ENCODE measurements around the gene GRB10. TPM values are rescaled to one million over a fixed set of nuclear protein-coding genes. Genes with fewer than 3 reads are reported as not detected.

Gene GRB10
- total RNA-seq, 1 experiment from 2014 or later: 38.3 TPM

DNA sequence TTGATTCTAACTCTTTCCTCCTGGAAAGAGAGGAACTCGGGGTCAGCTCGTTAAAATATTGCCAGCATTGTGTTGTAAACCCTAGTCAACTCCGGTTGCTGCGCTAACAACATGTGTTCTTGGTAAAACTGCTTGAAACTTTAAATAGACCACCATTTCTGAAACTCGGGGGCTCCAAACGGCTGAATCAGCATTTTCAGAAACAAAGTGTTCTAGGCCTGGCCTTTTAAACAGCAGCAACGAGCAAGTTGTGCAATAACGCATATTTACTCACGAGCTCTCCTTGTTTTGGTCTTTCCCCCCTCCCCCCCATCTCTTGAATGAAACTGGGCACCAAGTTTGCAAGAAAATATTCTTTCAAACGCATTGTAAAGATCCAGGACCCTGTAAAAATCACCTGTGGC is 9.2 kb upstream of the GRB10 start:
- no peak for TF ChIP-seq TCF7L2 (IDR thresholded peaks at IDR 0.05; ENCODE audit: low read depth, low read length)
- TF ChIP-seq, protein P1, sequence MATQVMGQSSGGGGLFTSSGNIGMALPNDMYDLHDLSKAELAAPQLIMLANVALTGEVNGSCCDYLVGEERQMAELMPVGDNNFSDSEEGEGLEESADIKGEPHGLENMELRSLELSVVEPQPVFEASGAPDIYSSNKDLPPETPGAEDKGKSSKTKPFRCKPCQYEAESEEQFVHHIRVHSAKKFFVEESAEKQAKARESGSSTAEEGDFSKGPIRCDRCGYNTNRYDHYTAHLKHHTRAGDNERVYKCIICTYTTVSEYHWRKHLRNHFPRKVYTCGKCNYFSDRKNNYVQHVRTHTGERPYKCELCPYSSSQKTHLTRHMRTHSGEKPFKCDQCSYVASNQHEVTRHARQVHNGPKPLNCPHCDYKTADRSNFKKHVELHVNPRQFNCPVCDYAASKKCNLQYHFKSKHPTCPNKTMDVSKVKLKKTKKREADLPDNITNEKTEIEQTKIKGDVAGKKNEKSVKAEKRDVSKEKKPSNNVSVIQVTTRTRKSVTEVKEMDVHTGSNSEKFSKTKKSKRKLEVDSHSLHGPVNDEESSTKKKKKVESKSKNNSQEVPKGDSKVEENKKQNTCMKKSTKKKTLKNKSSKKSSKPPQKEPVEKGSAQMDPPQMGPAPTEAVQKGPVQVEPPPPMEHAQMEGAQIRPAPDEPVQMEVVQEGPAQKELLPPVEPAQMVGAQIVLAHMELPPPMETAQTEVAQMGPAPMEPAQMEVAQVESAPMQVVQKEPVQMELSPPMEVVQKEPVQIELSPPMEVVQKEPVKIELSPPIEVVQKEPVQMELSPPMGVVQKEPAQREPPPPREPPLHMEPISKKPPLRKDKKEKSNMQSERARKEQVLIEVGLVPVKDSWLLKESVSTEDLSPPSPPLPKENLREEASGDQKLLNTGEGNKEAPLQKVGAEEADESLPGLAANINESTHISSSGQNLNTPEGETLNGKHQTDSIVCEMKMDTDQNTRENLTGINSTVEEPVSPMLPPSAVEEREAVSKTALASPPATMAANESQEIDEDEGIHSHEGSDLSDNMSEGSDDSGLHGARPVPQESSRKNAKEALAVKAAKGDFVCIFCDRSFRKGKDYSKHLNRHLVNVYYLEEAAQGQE (IDR thresholded peaks at IDR 0.05; ENCODE audit: insufficient read depth in 1 of 2, low read depth in 2 of 2, low read length in 1 of 2): no peak
- TF ChIP-seq SIN3A (IDR thresholded peaks at IDR 0.05; ENCODE audit: borderline replicate concordance, insufficient read depth, low read depth, low read length): no peak
- no peak for TF ChIP-seq POLR2AphosphoS5 (IDR thresholded peaks at IDR 0.05; ENCODE audit: low read depth, low read length)
- TF ChIP-seq, protein P2, sequence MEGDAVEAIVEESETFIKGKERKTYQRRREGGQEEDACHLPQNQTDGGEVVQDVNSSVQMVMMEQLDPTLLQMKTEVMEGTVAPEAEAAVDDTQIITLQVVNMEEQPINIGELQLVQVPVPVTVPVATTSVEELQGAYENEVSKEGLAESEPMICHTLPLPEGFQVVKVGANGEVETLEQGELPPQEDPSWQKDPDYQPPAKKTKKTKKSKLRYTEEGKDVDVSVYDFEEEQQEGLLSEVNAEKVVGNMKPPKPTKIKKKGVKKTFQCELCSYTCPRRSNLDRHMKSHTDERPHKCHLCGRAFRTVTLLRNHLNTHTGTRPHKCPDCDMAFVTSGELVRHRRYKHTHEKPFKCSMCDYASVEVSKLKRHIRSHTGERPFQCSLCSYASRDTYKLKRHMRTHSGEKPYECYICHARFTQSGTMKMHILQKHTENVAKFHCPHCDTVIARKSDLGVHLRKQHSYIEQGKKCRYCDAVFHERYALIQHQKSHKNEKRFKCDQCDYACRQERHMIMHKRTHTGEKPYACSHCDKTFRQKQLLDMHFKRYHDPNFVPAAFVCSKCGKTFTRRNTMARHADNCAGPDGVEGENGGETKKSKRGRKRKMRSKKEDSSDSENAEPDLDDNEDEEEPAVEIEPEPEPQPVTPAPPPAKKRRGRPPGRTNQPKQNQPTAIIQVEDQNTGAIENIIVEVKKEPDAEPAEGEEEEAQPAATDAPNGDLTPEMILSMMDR (IDR thresholded peaks at IDR 0.05): no peak
- H3K27ac ChIP-seq (ENCODE audit: low read length): peak overlapping the region; percentile 83
- peaks cover 5% of the 10 kb centered on the region; the same call in 1 of the 2 replicates for H3K27me3 ChIP-seq (ENCODE audit: control insufficient read depth, insufficient read depth, low read length)
- H3K4me3 ChIP-seq (ENCODE audit: low read depth in 2 of 2, low read length in 2 of 2): peak overlapping the region; percentile 68 to 91
- no peak for ATAC-seq
- DNase-seq (ENCODE audit: low read depth, low spot score): no peak
- H3K9me3 ChIP-seq (ENCODE audit: control insufficient read depth, insufficient read depth, low read depth, low read length): no peaks in the 10 kb centered on the region; the same call in 1 of the 2 replicates
- H3K4me1 ChIP-seq (ENCODE audit: control insufficient read depth, insufficient read depth, low read length): peaks cover 6% of the 10 kb centered on the region
- intact Hi-C loops (cut with micrococcal nuclease; ENCODE audit: unreplicated experiment) (no loop called here), in situ Hi-C loops (cut with HindIII; ENCODE audit: low pct_unique_long_range_greater_than_20kb, low sequenced_read_pairs) (no loop called here)
- ChIA-PET CTCF (no interaction called here), POLR2A (no interaction called here)
- H3K36me3 ChIP-seq (ENCODE audit: control insufficient read depth, insufficient read depth, low read length): no peaks in the 10 kb centered on the region
- TSS peak; percentile 69 for BruUV-seq (replicated peaks)

DNA sequence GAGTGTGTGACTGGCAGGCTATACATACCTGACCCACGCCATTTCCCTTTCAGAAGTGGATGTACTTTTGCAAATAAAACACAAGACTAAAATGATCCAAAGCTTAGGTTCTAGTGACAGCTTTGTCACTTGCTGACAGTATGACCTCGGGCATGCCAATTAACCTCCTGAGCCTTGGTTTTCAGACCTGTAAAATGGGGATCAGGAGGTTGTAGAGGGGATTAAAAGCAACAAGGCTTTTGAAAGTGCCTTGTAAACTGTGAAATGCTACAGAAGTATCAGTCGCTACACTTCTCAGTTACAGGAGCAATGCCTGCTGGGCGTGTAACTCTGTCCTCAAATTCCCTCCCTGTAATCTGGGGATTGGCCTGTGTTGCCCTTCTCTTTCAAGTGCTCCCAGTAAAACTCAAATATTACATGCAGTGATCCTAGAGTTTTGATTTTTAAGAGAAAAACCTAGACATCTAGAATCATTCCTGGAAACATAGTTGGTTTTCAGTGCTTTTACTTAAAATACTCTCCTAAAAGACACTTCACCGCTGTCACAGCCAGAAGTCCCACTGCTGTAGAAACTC is 8.8 kb upstream of the GRB10 start:
- intact Hi-C loops (cut with micrococcal nuclease; ENCODE audit: unreplicated experiment) (no loop called here), in situ Hi-C loops (cut with HindIII; ENCODE audit: low pct_unique_long_range_greater_than_20kb, low sequenced_read_pairs) (no loop called here)
- peak overlapping the region; percentile 83; the same call in 1 of the 2 replicates for H3K27ac ChIP-seq (ENCODE audit: low read length)
- TF ChIP-seq TCF7L2 (IDR thresholded peaks at IDR 0.05; ENCODE audit: low read depth, low read length) (no peak), POLR2AphosphoS5 (IDR thresholded peaks at IDR 0.05; ENCODE audit: low read depth, low read length) (no peak), SIN3A (IDR thresholded peaks at IDR 0.05; ENCODE audit: borderline replicate concordance, insufficient read depth, low read depth, low read length) (no peak)
- TF ChIP-seq, protein P2 (IDR thresholded peaks at IDR 0.05): no peak
- TF ChIP-seq, protein P1 (IDR thresholded peaks at IDR 0.05; ENCODE audit: insufficient read depth in 1 of 2, low read depth in 2 of 2, low read length in 1 of 2): no peak
- ChIA-PET POLR2A (no interaction called here), CTCF (no interaction called here)
- ATAC-seq (no peak), DNase-seq (ENCODE audit: low read depth, low spot score) (no peak)
- BruUV-seq (replicated peaks): no TSS peak
- H3K27me3 ChIP-seq (ENCODE audit: control insufficient read depth, insufficient read depth, low read length): peaks cover 5% of the 10 kb centered on the region; the same call in 1 of the 2 replicates
- no peaks in the 10 kb centered on the region for H3K36me3 ChIP-seq (ENCODE audit: control insufficient read depth, insufficient read depth, low read length)
- H3K9me3 ChIP-seq (ENCODE audit: control insufficient read depth, insufficient read depth, low read depth, low read length): no peaks in the 10 kb centered on the region; the same call in 1 of the 2 replicates
- peak overlapping the region; percentile 68 to 91 for H3K4me3 ChIP-seq (ENCODE audit: low read depth in 2 of 2, low read length in 2 of 2)
- H3K4me1 ChIP-seq (ENCODE audit: control insufficient read depth, insufficient read depth, low read length): peaks cover 6% of the 10 kb centered on the region
